GM20000 (cell line): Measurements from ENCODE around the gene EPO.

Experiments used
- DNase-seq: peaks from one replicate; pipeline ENCODE4 v3.0.0; 2012; ENCODE audit warnings: low spot score
- CTCF ChIP-seq: IDR thresholded peaks from 2 replicates; pipeline ENCODE4 v1.5.1; 2012; ENCODE audit warnings: mild to moderate bottlenecking, control low read depth; ENCODE audit errors: extremely low read depth, missing control alignments

The EPO gene

GRCh38 chr7:100689230-100690135 is 30.8 kb upstream of the EPO start:
- peak; percentile 32 for DNase-seq
- TF ChIP-seq CTCF, result no peak

- peak; percentile 91 for DNase-seq
- TF ChIP-seq CTCF, result peak; percentile 96
Observed at GRCh38 chr7:100691676-100692577, 28.3 kb upstream of the EPO start.

- no peak for TF ChIP-seq CTCF
- no peak for DNase-seq
Observed at GRCh38 chr7:100692578-100692961, 27.7 kb upstream of the EPO start.

GRCh38 chr7:100693312-100694097 is 26.8 kb upstream of the EPO start:
- DNase-seq, result peak; percentile 30
- no peak for TF ChIP-seq CTCF

- DNase-seq, result peak; percentile 93
- no peak for TF ChIP-seq CTCF
Observed at GRCh38 chr7:100694098-100694745, 26.0 kb upstream of the EPO start, which contains the start of gene GIGYF1. Gene GIGYF1, minus strand, starts transcription at chr7:100694250. Its CDS starts 6,012 bp downstream, at chr7:100688238.

GRCh38 chr7:100696123-100696521 is 24.1 kb upstream of the EPO start:
- no peak for DNase-seq
- TF ChIP-seq CTCF, result no peak
